NCI-H460 (cell line): Measurements from ENCODE around the gene MORC2. TPM values are rescaled to one million over a fixed set of nuclear protein-coding genes. Genes with fewer than 3 reads are reported as not detected.
A peak's percentile ranks its signal among the peaks of the same experiment; 100 is the strongest.

Experiments used
- DNase-seq: peaks from one replicate; pipeline ENCODE4 v3.0.0-alpha.2; 2016; ENCODE audit warnings: low read depth; ENCODE audit errors: extremely low read depth
- total RNA-seq: library from RNA; depleted of rRNA; stranded (reverse); fragments of >200 nt; shearing (Covaris generic); gene quantifications from 2 replicates; pipeline ENCODE4 v1.2.3, GENCODE V29; 2014

MORC2 gene
- total RNA-seq, 1 experiment from 2014 or later, result 19.9 TPM

GRCh38 chr22:30923168-30923900, 45.2 kb downstream of the MORC2 start:
- DNase-seq, result no peak

GRCh38 chr22:30922151-30922611, 46.4 kb downstream of the MORC2 start:
- no peak for DNase-seq

DNA sequence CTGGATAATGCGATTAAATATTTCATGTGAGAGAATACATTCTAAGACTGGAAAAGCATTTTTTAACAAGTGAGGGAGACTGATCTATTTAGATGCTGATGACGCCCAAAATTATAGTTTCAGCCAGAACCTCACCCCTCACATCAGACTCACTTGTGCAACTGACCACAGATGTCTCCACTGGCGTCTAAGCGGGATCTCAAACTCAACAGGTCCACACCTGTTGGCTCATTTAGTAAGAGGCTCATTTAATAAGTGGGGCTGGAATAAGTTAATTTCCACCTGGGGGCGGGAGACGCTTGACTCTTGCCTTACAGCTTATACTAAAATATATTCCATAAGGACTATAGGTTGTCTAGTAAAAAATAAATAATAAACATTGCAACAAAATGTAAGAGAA, 47.5 kb downstream of the MORC2 start:
- DNase-seq, result no peak

DNA sequence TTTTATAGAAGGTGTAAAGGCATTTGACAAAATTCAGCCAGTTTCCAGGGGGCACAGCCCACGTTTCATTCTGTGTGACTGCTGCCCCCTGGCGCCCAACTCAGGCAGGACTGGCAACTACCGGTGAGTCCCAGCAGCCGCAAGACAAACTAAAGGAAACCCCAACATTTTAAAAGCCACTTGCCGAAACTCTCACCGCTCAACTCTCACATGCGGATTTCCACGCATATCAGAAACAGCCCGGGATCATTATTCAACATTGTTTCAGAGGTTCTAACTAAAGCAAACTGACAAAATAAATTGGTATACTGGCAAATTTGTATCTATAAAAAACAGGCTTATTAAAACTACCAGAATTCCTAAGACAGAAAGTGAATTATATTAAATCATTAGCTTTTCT, 48.2 kb downstream of the MORC2 start:
- DNase-seq, result peak; percentile 43

DNA sequence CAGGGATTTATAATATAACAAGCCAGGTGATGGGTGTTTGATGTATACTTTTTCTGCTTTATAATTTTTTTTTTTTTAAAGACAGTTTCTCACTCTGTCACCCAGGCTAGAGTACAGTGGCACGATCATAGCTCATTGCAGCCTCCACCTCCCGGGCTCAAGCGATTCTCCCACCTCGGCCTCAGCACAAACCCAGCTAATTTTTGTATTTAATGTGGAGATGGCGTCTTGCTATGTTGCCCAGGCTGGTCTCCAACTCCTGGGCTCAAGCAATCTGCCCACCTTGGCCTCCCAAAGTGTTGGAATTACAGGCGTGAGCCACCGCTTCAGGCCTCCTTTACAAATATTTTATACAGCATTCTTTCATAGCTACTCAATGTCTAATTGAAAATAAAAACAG, 48.6 kb downstream of the MORC2 start:
- no peak for DNase-seq

GRCh38 chr22:30918761-30919160, 49.8 kb downstream of the MORC2 start:
- no peak for DNase-seq

GRCh38 chr22:30910358-30910757, 58.2 kb downstream of the MORC2 start:
- no peak for DNase-seq

DNA sequence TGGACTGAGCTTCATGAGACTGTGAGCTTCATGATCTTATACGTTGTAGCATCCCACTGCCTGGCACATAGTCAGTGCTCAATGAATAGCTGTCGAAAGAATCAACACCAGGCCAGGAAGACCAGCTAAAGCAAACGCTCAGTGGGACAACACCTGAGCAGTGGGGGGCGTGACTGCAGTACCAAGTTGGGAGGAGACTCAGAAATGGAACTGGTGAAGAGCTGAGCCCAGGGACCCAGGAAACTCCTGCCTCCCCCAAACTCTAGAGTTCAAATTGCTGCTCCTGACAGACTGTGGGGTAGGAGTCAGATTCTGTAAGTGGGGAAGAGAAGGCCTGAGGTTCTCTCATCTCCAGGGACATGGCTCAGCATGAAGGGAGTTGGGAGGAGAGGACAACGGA, 59.3 kb downstream of the MORC2 start:
- no peak for DNase-seq

DNA sequence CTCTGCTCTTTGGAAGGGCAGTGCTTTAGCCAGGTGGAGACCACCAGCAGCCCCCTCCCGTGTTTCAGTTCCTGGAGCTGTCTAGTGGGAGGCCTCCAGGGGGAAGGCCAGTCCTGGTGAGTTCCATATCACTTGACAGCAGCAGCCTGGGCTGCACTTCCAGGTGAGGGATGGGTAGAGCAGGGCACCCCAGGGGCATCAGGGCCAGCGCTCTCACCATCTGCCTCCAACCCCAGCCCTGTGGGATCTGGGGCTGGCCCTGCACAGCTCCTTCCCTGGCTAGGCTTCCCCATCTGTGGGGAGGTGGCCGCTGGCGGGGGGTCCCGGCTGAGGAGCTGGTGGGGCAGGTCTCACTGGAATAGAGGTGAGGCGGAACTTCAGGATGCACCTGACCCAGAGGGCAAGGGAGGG, 60.5 kb downstream of the MORC2 start:
- DNase-seq, result no peak

GRCh38 chr22:30906946-30907345, 61.6 kb downstream of the MORC2 start:
- no peak for DNase-seq

DNA sequence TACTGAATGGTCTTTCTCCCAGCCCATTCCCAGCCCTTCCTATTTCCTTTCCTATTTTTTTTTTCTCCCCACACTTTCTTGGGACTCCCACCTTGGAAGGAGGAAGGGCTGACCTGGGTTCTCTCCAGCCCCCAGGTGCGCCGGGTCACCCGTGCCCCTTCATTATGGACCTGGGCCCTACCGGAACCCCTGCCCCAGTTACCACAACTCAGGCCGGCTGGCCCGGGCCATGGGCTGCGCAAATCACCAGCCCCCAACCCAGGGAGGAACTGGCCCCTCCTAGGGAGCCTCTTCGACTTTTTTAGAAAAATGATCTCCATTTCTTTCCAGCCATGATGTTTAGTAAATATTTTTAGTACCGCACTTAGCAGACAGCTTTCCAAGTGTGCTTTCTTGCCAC, 62.2 kb downstream of the MORC2 start:
- DNase-seq, result no peak

- no peak for DNase-seq
Measured at GRCh38 chr22:30905696-30906341, 62.8 kb downstream of the MORC2 start.

GRCh38 chr22:30903876-30904460, 64.6 kb downstream of the MORC2 start:
- DNase-seq, result no peak

DNA sequence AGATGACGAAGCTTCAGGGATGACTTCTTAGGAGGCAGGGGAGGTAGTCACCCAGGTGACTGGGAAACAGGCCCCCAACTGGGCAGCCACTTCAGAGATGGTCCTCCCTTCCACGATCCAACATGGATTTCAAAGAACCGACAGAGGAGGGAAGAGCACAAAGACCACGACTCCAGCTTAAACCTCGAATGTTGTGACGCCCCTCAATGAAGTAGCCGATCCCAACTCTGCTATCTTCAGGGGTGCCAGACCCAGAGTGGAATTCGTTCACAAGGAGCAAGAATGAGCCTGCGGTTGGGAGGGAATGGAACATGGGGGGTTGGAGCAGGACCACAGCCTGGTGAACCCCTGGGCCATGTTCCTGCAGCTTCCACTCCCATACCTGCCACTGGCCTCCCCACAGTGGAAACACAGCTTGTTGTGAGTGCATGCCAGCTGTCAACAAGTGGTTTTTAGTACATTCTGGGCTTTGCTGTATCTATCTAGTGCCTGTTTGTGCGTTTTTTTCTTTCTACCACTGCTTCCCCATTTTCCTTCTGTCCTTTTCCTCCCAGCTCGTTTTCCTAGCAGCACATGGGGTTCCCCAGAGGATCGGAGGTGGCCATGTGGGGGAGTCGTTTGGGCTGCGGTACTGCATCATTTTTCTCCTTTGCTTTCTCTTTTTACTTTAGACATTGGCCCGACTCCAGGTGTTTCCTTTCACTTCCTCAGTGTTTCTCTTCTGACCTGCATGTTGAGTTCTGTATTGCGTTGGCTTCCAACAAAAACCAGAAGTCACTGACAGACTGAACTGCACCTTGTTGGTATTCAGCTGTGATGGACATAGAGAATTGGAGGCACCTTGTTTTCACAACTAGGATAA, 65.8 kb downstream of the MORC2 start:
- DNase-seq, result no peak

GRCh38 chr22:30894371-30894740, 74.2 kb downstream of the MORC2 start:
- DNase-seq, result no peak

DNA sequence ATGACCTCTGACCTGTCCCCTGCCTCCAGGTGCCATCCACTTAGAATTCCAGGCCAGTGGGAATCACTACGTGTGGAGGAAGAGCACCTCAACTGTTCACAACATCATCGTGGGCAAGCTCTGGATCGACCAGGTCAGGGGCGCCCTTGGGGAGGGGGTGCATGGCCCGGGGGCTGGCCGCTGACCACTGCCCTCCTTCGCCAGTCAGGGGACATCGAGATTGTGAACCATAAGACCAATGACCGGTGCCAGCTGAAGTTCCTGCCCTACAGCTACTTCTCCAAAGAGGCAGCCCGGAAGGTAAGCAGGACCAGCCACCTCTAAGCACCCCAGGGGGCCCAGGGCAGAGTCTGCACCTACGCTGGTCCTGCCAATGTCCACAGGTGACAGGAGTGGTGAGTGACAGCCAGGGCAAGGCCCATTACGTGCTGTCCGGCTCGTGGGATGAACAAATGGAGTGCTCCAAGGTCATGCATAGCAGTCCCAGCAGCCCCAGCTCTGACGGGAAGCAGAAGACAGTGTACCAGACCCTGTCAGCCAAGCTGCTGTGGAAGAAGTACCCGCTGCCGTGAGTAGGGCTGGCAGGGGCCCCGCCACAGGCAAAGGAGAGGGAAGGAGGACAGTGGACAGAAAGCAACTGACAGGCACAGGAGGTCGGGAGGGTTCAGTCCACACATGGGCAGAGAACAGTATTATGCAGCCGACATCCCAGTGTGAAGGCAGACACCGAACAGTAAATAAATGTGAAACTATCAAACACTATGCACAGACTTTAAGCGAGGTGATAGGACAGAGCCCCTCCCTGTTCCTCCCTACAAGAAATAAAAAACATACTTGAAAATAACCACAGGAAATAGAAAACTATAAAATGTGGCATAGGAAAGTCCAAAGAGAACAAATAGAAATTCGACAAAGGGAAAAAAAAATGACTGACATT, 74.9 kb downstream of the MORC2 start:
- no peak for DNase-seq

DNA sequence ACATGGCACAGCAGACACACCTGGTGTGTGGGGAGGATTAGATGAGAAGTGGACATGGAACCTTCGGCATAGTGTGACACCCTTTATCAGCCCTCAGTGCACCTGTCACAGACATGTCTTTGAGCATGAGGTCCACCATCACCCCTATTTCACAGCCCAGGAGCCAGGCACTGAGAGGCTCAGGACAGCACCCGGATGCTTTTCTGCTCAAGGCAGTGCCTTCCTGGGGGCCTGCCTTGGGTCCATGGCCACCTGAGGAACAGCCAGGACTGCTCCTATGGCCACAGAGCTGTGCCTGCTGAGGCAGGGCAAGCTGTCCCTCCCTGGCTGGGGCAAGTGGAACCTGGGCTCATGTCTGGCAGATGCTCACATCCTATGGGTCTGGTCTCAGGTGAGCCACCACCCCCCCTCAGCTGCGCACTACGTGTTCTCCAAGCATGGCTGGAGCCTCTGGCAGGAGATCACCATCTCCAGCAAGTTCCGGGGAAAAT, 75.8 kb downstream of the MORC2 start:
- no peak for DNase-seq

GRCh38 chr22:30892286-30892685, 76.3 kb downstream of the MORC2 start:
- DNase-seq, result no peak

- DNase-seq, result no peak
Measured at GRCh38 chr22:30891781-30892180, 76.8 kb downstream of the MORC2 start.

DNA sequence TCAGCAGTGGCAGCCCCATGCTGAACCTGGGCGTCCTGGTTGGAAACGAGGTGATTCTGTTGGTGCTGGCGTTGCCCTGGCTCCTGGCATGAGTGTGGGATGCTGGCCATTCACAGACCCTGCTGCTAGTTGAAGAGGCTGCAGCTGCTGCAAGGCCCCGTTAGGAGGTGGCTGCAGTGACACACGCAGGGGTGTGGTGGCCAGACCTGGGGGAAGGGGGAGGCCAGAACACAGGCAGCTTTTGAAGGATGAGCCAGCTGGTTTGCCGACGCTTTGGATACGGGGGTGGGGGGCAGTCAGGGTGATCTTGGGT, 77.2 kb downstream of the MORC2 start:
- DNase-seq, result no peak
